Dermis blood vessel endothelial cell (primary cell): ENCODE measurements around the gene KCNE1. TPM values are rescaled to one million over a fixed set of nuclear protein-coding genes. Genes with fewer than 3 reads are reported as not detected.
"Not testable (repeated sequence)": the region's sequence is repeated elsewhere in the genome, so short reads cannot be mapped to it uniquely, and the experiment has no call there.

Experiments
- DNase-seq: peaks from one replicate; pipeline ENCODE4 v3.0.0; 2010
- total RNA-seq: library from RNA; depleted of rRNA; stranded (reverse); fragments of >200 nt; gene quantifications from 2 replicates; pipeline ENCODE4 v1.2.3, GENCODE V29; 2014

The KCNE1 gene
- total RNA-seq, 1 donor from 2014 or later = under 0.01 TPM

GRCh38 chr21:34510148-34511142, 1.6 kb downstream of the KCNE1 start:
- peak; percentile 90 for DNase-seq

GRCh38 chr21:34509151-34509550, 2.9 kb downstream of the KCNE1 start:
- DNase-seq = no peak

GRCh38 chr21:34504595-34504994, 7.4 kb downstream of the KCNE1 start:
- no peak for DNase-seq

GRCh38 chr21:34502480-34503106, 9.4 kb downstream of the KCNE1 start:
- no peak for DNase-seq

- DNase-seq = no peak
Measured at GRCh38 chr21:34501716-34502115, 10.3 kb downstream of the KCNE1 start.

GRCh38 chr21:34500191-34500590, 11.8 kb downstream of the KCNE1 start:
- DNase-seq = no peak

GRCh38 chr21:34499116-34499515, 12.9 kb downstream of the KCNE1 start:
- DNase-seq = no peak

- peak; percentile 45 for DNase-seq
Measured at GRCh38 chr21:34498623-34499022, 13.4 kb downstream of the KCNE1 start.

- DNase-seq = not testable (repeated sequence)
Measured at GRCh38 chr21:34483854-34484253, 28.2 kb downstream of the KCNE1 start.

GRCh38 chr21:34483435-34483834, 28.6 kb downstream of the KCNE1 start:
- DNase-seq = not testable (repeated sequence)

GRCh38 chr21:34467333-34467732, 44.7 kb downstream of the KCNE1 start:
- DNase-seq = not testable (repeated sequence)

- not testable (repeated sequence) for DNase-seq
Measured at GRCh38 chr21:34459426-34459825, 52.6 kb downstream of the KCNE1 start.

- DNase-seq = not testable (repeated sequence)
Measured at GRCh38 chr21:34458266-34458665, 53.7 kb downstream of the KCNE1 start.

GRCh38 chr21:34456180-34456579, 55.8 kb downstream of the KCNE1 start:
- DNase-seq = not testable (repeated sequence)

- not testable (repeated sequence) for DNase-seq
Measured at GRCh38 chr21:34455628-34456027, 56.4 kb downstream of the KCNE1 start.

GRCh38 chr21:34447018-34447417, 65.0 kb downstream of the KCNE1 start:
- not testable (repeated sequence) for DNase-seq

- DNase-seq = not testable (repeated sequence)
Measured at GRCh38 chr21:34443486-34443885, 68.5 kb downstream of the KCNE1 start.

- DNase-seq = not testable (repeated sequence)
Measured at GRCh38 chr21:34429710-34430109, 82.3 kb downstream of the KCNE1 start.

GRCh38 chr21:34428441-34428840, 83.6 kb downstream of the KCNE1 start:
- not testable (repeated sequence) for DNase-seq

GRCh38 chr21:34427339-34427738, 84.7 kb downstream of the KCNE1 start:
- not testable (repeated sequence) for DNase-seq

GRCh38 chr21:34423805-34424204, 88.2 kb downstream of the KCNE1 start, which contains the start of gene SMIM34:
TSS of gene SMIM34 (minus strand) at chr21:34423951. CDS start at chr21:34423839, 112 bp downstream.
- not testable (repeated sequence) for DNase-seq

GRCh38 chr21:34417448-34418077, 94.4 kb downstream of the KCNE1 start:
- DNase-seq = not testable (repeated sequence)

- not testable (repeated sequence) for DNase-seq
Measured at GRCh38 chr21:34407294-34407693, 104.7 kb downstream of the KCNE1 start.
